GM19238 (cell line): ENCODE measurements around the gene RAB31.

Experiments
- DNase-seq: peaks from one replicate; pipeline ENCODE4 v3.0.0; 2011; ENCODE audit warnings: low spot score; ENCODE audit not compliant: insufficient read length

RAB31 gene

GRCh38 chr18:9817286-9817685, 109.2 kb downstream of the RAB31 start:
- DNase-seq, result no peak

- DNase-seq, result no peak
Measured at GRCh38 chr18:9817725-9818422, 109.8 kb downstream of the RAB31 start.

GRCh38 chr18:9818423-9818734, 110.3 kb downstream of the RAB31 start:
- DNase-seq, result no peak

GRCh38 chr18:9820127-9820526, 112.0 kb downstream of the RAB31 start:
- no peak for DNase-seq

- DNase-seq, result no peak
Measured at GRCh38 chr18:9820719-9821118, 112.6 kb downstream of the RAB31 start.

- DNase-seq, result no peak
Measured at GRCh38 chr18:9822587-9823185, 114.6 kb downstream of the RAB31 start.

GRCh38 chr18:9823805-9824473, 115.8 kb downstream of the RAB31 start:
- DNase-seq, result no peak

- no peak for DNase-seq
Measured at GRCh38 chr18:9824474-9824832, 116.4 kb downstream of the RAB31 start.

GRCh38 chr18:9824952-9825371, 116.9 kb downstream of the RAB31 start:
- no peak for DNase-seq

GRCh38 chr18:9825571-9826073, 117.5 kb downstream of the RAB31 start:
- DNase-seq, result no peak

GRCh38 chr18:9826685-9827084, 118.6 kb downstream of the RAB31 start:
- DNase-seq, result no peak

- no peak for DNase-seq
Measured at GRCh38 chr18:9827211-9827792, 119.2 kb downstream of the RAB31 start.

GRCh38 chr18:9827793-9828505, 119.8 kb downstream of the RAB31 start:
- no peak for DNase-seq

- DNase-seq, result no peak
Measured at GRCh38 chr18:9828506-9829396, 120.7 kb downstream of the RAB31 start.

GRCh38 chr18:9829397-9829712, 121.3 kb downstream of the RAB31 start:
- no peak for DNase-seq

GRCh38 chr18:9831036-9831722, 123.1 kb downstream of the RAB31 start:
- no peak for DNase-seq

- no peak for DNase-seq
Measured at GRCh38 chr18:9831723-9832199, 123.7 kb downstream of the RAB31 start.

GRCh38 chr18:9832871-9833270, 124.8 kb downstream of the RAB31 start:
- DNase-seq, result no peak

- no peak for DNase-seq
Measured at GRCh38 chr18:9834551-9834950, 126.5 kb downstream of the RAB31 start.

- no peak for DNase-seq
Measured at GRCh38 chr18:9835113-9835755, 127.1 kb downstream of the RAB31 start.
